ENCODE measurements around the gene GVQW3.

GVQW3 gene

DNA sequence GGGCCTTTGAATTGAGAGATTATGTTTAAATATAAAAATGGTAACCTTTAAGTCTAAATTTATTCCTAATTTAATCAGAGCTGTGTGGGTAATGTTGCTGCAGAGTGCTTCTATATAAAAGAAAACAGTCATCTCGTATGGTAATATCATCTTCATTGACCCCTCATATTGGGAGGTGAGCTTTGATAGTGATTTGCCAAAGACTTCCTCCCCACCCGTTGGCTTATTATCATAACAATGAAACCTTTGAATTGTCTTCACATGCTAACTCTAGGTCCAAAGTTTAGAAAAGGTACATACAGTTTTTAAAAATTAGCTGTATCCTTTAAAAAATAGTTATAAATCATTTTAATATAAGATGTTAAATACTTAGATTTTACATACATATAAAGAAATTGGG is 67.4 kb downstream of the GVQW3 start:
- no peak for DNase-seq

DNA sequence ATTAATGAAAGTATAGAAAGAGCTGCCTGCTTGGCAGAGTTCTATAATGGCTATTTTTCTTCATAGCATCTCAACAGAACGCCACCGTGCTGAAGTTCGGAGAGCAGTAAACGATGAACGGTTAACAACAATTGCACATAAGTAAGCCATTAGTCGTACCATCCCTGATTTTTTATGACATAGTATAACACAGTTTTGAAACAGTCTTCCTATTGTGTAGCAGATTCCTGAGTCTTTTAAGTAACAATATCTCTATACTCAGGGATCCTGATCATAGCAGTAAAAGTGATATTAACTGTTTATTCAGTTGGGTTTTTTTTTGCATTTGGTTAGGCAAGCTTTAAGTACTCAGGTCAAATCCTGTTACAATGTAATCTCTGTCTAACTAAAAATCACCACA is 72.1 kb downstream of the GVQW3 start:
- no peak for DNase-seq

DNA sequence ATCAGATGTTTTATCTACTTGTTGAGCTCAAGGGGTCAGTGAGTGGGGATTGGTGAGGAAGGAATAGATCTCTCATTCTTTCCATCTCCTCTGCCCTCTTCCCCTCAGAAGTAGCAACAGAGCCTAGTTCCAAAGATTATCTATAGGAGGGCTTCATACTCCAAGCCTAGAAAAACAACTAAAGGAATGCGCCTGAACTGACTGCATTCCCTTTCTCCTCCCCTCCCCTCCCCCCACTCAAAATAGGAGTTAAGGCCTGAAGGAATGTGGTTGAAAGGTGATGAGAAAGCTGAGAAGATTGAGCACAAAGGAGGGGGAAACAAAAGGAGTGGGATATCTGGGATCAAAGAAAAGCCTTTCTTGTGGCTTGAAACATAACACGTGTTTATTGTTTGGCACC is 74.2 kb downstream of the GVQW3 start:
- DNase-seq = no peak

DNA sequence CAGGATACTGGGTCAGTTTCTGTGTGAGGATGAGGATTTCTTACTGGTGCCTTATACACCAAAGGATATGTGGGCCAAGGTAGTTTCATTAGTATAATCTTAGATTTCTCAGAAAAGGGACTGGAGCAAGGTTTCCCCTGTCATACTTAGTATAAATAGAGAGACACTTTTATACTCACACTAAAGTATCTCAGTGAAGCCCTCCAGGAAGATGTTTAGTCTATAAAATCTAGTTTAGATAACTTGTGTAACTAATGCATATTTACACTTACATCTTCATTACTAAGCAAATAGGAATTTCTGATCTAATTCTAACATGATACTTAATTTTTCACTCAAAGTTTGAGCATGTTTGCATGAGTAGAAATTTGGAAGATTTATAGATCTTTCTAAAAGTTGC is 74.8 kb downstream of the GVQW3 start:
- DNase-seq = no peak

DNA sequence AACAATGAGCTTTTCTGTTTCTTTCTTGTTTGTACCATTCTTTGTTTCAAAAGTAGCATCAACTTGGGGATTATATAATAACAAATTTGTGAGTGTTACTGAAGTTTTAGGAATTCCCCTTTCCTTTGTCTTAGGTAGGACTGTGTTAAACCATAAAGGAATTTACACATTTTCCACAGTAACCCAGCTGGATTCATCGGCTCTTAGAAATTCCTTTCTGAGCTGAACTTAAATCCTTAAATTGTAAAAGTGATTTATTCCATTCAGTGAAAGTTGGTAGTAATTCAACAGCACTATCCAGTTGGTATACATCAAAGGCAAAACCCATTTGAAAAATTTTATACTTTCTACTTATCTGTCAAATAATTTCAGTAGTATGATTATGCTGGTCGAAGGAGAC is 75.4 kb downstream of the GVQW3 start:
- no peak for DNase-seq
